CD14-positive monocyte (primary cell): ENCODE measurements around the gene MYL12B. TPM values are rescaled to one million over a fixed set of nuclear protein-coding genes. Genes with fewer than 3 reads are reported as not detected.

Experiments used
- DNase-seq, 3 donors: peaks; one replicate each; pipeline ENCODE4 v3.0.0-alpha.2; 2011 to 2022
- H2AFZ ChIP-seq: 2 replicates; pipeline ENCODE4 v1.6.0; 2012; ENCODE audit warnings: mild to moderate bottlenecking, low read depth, low read length, inconsistent platforms; ENCODE audit not compliant: insufficient read depth, poor library complexity, severe bottlenecking
- H3K27ac ChIP-seq, 2 donors: 1 replicate in 1 of 2; 2 replicates in 1 of 2; pipeline ENCODE4 v1.5.1; 2012 to 2013; ENCODE audit warnings: low read length in 2 of 2, control low read depth in 1 of 2, inconsistent platforms in 1 of 2, low read depth in 1 of 2, mild to moderate bottlenecking in 1 of 2
- H3K27me3 ChIP-seq, 2 donors: one replicate each; pipeline versions ENCODE4 v1.6.0 to v1.6.1; 2011 to 2013; ENCODE audit warnings: low read length in 2 of 2; ENCODE audit not compliant: control insufficient read depth in 2 of 2, insufficient read depth in 2 of 2
- H3K36me3 ChIP-seq, 2 donors: replicated peaks in 1 of 2; 1 replicate in 1 of 2; 2 replicates in 1 of 2; pipeline versions ENCODE4 v1.5.1 to v1.6.1; 2012 to 2013; ENCODE audit warnings: low read length in 2 of 2, control low read depth in 1 of 2, inconsistent platforms in 1 of 2, mild to moderate bottlenecking in 1 of 2; ENCODE audit not compliant: insufficient read depth in 2 of 2, control insufficient read depth in 1 of 2
- H3K4me1 ChIP-seq, 2 donors: 1 replicate in 1 of 2; 2 replicates in 1 of 2; pipeline versions ENCODE4 v1.5.1 to v1.6.1; 2012 to 2013; ENCODE audit warnings: low read length in 2 of 2, control low read depth in 1 of 2, inconsistent platforms in 1 of 2, mild to moderate bottlenecking in 1 of 2, moderate library complexity in 1 of 2; ENCODE audit not compliant: insufficient read depth in 2 of 2, control insufficient read depth in 1 of 2
- H3K4me2 ChIP-seq: replicated peaks from 2 replicates; pipeline ENCODE3; 2012; ENCODE audit warnings: low read length, moderate library complexity, mild to moderate bottlenecking; ENCODE audit not compliant: poor library complexity, severe bottlenecking; ENCODE audit errors: extremely low read depth
- H3K4me3 ChIP-seq, 3 experiments: fragments of 200-600 bp in 1 of 3; sonication (generic) in 1 of 3; replicated peaks in 1 of 3; 1 replicate in 2 of 3; 2 replicates in 1 of 3; pipeline ENCODE4 v1.5.1; 2011 to 2013; ENCODE audit warnings: low read length in 3 of 3, mild to moderate bottlenecking in 3 of 3, control low read depth in 2 of 3, low read depth in 2 of 3, inconsistent platforms in 1 of 3, moderate library complexity in 1 of 3
- H3K79me2 ChIP-seq: 2 replicates; pipeline ENCODE4 v1.6.0; 2012; ENCODE audit warnings: mild to moderate bottlenecking, control low read depth, inconsistent platforms, low read length, moderate library complexity; ENCODE audit not compliant: insufficient read depth
- H3K9ac ChIP-seq: 2 replicates; pipeline ENCODE4 v1.6.0; 2017; ENCODE audit warnings: low read length, mild to moderate bottlenecking; ENCODE audit not compliant: insufficient read depth, poor library complexity, severe bottlenecking
- H3K9me3 ChIP-seq, 2 donors: replicated peaks in 1 of 2; 1 replicate in 1 of 2; 2 replicates in 1 of 2; pipeline versions ENCODE4 v1.5.1 to v1.6.1; 2012 to 2013; ENCODE audit warnings: low read length in 2 of 2, control low read depth in 1 of 2; ENCODE audit not compliant: control insufficient read depth in 1 of 2, insufficient read depth in 1 of 2
- H4K20me1 ChIP-seq: 2 replicates; pipeline ENCODE4 v1.6.0; 2012; ENCODE audit warnings: mild to moderate bottlenecking, low read length, control low read depth, moderate library complexity; ENCODE audit not compliant: insufficient read depth
- H3K27ac Mint-ChIP-seq, 7 donors: one replicate each; pipeline ENCODE4 v1.8.0; 2020; ENCODE audit warnings: mild to moderate bottlenecking in 7 of 7, mixed read lengths in 7 of 7, moderate library complexity in 6 of 7, inconsistent platforms in 2 of 7
- H3K27me3 Mint-ChIP-seq, 3 donors: one replicate each; pipeline ENCODE4 v1.8.0; 2021 to 2022; ENCODE audit warnings: low read depth in 3 of 3, mild to moderate bottlenecking in 3 of 3, mixed read lengths in 3 of 3, moderate library complexity in 3 of 3, inconsistent platforms in 1 of 3
- H3K36me3 Mint-ChIP-seq, 2 donors: one replicate each; pipeline ENCODE4 v1.8.0; 2020; ENCODE audit warnings: mixed read lengths in 2 of 2, inconsistent platforms in 1 of 2, mild to moderate bottlenecking in 1 of 2
- H3K4me1 Mint-ChIP-seq: one replicate; pipeline ENCODE4 v1.8.0; 2020; ENCODE audit warnings: mild to moderate bottlenecking, mixed read lengths
- H3K4me3 Mint-ChIP-seq, 2 donors: one replicate each; pipeline ENCODE4 v1.8.0; 2020; ENCODE audit warnings: mild to moderate bottlenecking in 2 of 2, mixed read lengths in 2 of 2, moderate library complexity in 1 of 2
- H3K9me3 Mint-ChIP-seq, 7 donors: one replicate each; pipeline ENCODE4 v1.8.0; 2020 to 2022; ENCODE audit warnings: mixed read lengths in 7 of 7, mild to moderate bottlenecking in 6 of 7, moderate library complexity in 6 of 7, inconsistent platforms in 2 of 7
- WGBS: methylation state at CpG from one replicate; pipeline ENCODE4 v1.1.5; 2013; ENCODE audit warnings: missing lambda C conversion rate; ENCODE audit not compliant: insufficient coverage; 5-methylcytosine and 5-hydroxymethylcytosine counted together
- intact Hi-C, 2 donors: fragments of 100-400 bp; cut with micrococcal nuclease; formaldehyde crosslinking; loops; one replicate each; pipeline versions ENCODE4 v1.15.0 to v1.15.1; 2023
- polyA plus RNA-seq, 3 donors: library from polyadenylated mRNA; depleted of rRNA in 1 of 3; unstranded in 2 of 3; stranded (reverse) in 1 of 3; fragments of 300-500 nt in 2 of 3; fragments of >200 nt in 1 of 3; fragmentation: Illumina TruSeq in 2 of 3; gene quantifications; 1 replicate in 2 of 3; 2 replicates in 1 of 3; pipeline ENCODE4 v1.2.3, GENCODE V29; 2012 to 2021
- TF ChIP-seq, protein P1 (sequence below): fragments of 200-600 bp; IDR thresholded peaks from one replicate; pipeline ENCODE4 v1.8.0; 2022; ENCODE audit warnings: antibody characterized with exemption, mild to moderate bottlenecking

The MYL12B gene
- polyA plus RNA-seq, 3 donors, result 295 to 814 (median 727) TPM

DNA sequence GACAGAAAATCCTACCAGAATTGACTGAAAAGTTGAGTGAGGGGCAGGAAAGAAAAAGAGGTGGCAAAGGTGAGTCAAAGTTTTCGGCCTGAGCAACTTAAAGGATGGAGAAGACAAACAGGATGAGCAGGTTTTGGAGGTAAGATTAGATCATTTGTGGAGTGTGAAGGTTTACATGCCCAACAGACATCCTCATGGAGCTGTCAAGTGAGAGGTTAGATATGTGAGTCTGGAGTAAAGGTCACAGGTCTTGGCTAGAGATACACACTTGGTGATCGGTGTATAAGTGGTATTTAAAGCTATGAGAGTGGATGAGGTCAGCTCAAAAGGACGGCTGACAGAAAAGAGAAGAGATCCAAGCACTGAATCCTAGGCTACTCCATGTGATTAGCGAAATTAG lies 25.5 kb upstream of the MYL12B start:
- Histone ChIP-seq H3K9ac (no peak overlapping the region), H3K9me3 (peaks cover 3 to 5% of the 10 kb centered on the region in 2 donors), H3K27me3 (no peaks in the 10 kb centered on the region), H3K27ac (no peak overlapping the region), H3K4me1 (peaks cover 0 to 3% of the 10 kb centered on the region in 2 donors), H2AFZ (no peak overlapping the region), H3K36me3 (no peaks in the 10 kb centered on the region), H4K20me1 (no peaks in the 10 kb centered on the region), H3K79me2 (no peaks in the 10 kb centered on the region), H3K4me2 (no peak overlapping the region), H3K4me3 (no peak overlapping the region)
- peaks cover 0 to 2% (median 0%) of the 10 kb centered on the region in 3 donors for H3K27me3 Mint-ChIP-seq
- peaks cover 0 to 10% (median 7%) of the 10 kb centered on the region in 7 donors for H3K9me3 Mint-ChIP-seq
- WGBS, result 95% methylated on average over 4 of the region's 4 CpGs
- DNase-seq, result no peak
- intact Hi-C loops, result no loop called here
- H3K36me3 Mint-ChIP-seq, result peaks cover 7 to 8% of the 10 kb centered on the region in 2 donors
- peaks cover 4% of the 10 kb centered on the region for H3K4me1 Mint-ChIP-seq
- H3K27ac Mint-ChIP-seq, result no peak overlapping the region
- no peak overlapping the region for H3K4me3 Mint-ChIP-seq
- TF ChIP-seq, protein P1, sequence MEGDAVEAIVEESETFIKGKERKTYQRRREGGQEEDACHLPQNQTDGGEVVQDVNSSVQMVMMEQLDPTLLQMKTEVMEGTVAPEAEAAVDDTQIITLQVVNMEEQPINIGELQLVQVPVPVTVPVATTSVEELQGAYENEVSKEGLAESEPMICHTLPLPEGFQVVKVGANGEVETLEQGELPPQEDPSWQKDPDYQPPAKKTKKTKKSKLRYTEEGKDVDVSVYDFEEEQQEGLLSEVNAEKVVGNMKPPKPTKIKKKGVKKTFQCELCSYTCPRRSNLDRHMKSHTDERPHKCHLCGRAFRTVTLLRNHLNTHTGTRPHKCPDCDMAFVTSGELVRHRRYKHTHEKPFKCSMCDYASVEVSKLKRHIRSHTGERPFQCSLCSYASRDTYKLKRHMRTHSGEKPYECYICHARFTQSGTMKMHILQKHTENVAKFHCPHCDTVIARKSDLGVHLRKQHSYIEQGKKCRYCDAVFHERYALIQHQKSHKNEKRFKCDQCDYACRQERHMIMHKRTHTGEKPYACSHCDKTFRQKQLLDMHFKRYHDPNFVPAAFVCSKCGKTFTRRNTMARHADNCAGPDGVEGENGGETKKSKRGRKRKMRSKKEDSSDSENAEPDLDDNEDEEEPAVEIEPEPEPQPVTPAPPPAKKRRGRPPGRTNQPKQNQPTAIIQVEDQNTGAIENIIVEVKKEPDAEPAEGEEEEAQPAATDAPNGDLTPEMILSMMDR, result no peak

- Mint-ChIP-seq H3K9me3 (peaks cover 8 to 19% (median 12%) of the 10 kb centered on the region in 7 donors), H3K4me3 (no peak overlapping the region), H3K4me1 (peaks cover 7% of the 10 kb centered on the region), H3K36me3 (peaks cover 16 to 17% of the 10 kb centered on the region in 2 donors), H3K27me3 (no peaks in the 10 kb centered on the region), H3K27ac (no peak overlapping the region)
- Histone ChIP-seq H3K27ac (no peak overlapping the region), H3K36me3 (no peaks in the 10 kb centered on the region), H3K4me2 (no peak overlapping the region), H3K9me3 (peaks cover 5 to 12% of the 10 kb centered on the region in 2 donors), H2AFZ (no peak overlapping the region), H3K4me3 (no peak overlapping the region), H3K9ac (no peak overlapping the region), H3K79me2 (no peaks in the 10 kb centered on the region), H3K27me3 (no peaks in the 10 kb centered on the region), H4K20me1 (no peaks in the 10 kb centered on the region), H3K4me1 (peaks cover 0 to 3% of the 10 kb centered on the region in 2 donors)
- WGBS, result 86% methylated on average over 1 of the region's 2 CpGs
- DNase-seq, result no peak
- intact Hi-C loops, result no loop called here
- TF ChIP-seq, protein P1, result no peak
Observed at GRCh38 chr18:3238742-3239141, 23.2 kb upstream of the MYL12B start.
